ENCODE results near the gene KLHL17.

KLHL17 gene

GRCh38 chr1:929712-930632 is 30.4 kb upstream of the KLHL17 start:
- no peak overlapping the region for H3K4me3 Mint-ChIP-seq
- H3K27me3 Mint-ChIP-seq: peaks cover 10% of the 10 kb centered on the region
- peaks cover 1% of the 10 kb centered on the region for H3K4me1 Mint-ChIP-seq (ENCODE audit: low read depth)
- no peaks in the 10 kb centered on the region for H3K36me3 Mint-ChIP-seq
- H3K9me3 Mint-ChIP-seq (ENCODE audit: low read depth): no peaks in the 10 kb centered on the region
- no peak overlapping the region for H3K27ac Mint-ChIP-seq

- Mint-ChIP-seq H3K4me1 (ENCODE audit: low read depth) (peaks cover 1% of the 10 kb centered on the region), H3K4me3 (no peak overlapping the region), H3K36me3 (no peaks in the 10 kb centered on the region), H3K27ac (no peak overlapping the region), H3K9me3 (ENCODE audit: low read depth) (no peaks in the 10 kb centered on the region), H3K27me3 (peaks cover 11% of the 10 kb centered on the region)
Observed at GRCh38 chr1:930633-931138, 29.7 kb upstream of the KLHL17 start.

- H3K9me3 Mint-ChIP-seq (ENCODE audit: low read depth): no peaks in the 10 kb centered on the region
- H3K4me3 Mint-ChIP-seq: no peak overlapping the region
- peaks cover 6% of the 10 kb centered on the region for H3K27me3 Mint-ChIP-seq
- no peaks in the 10 kb centered on the region for H3K36me3 Mint-ChIP-seq
- H3K27ac Mint-ChIP-seq: no peak overlapping the region
- no peaks in the 10 kb centered on the region for H3K4me1 Mint-ChIP-seq (ENCODE audit: low read depth)
Observed at GRCh38 chr1:931380-932172, 28.8 kb upstream of the KLHL17 start.

GRCh38 chr1:932173-932510 is 28.2 kb upstream of the KLHL17 start:
- H3K36me3 Mint-ChIP-seq: no peaks in the 10 kb centered on the region
- H3K27me3 Mint-ChIP-seq: peaks cover 5% of the 10 kb centered on the region
- no peak overlapping the region for H3K27ac Mint-ChIP-seq
- H3K4me1 Mint-ChIP-seq (ENCODE audit: low read depth): no peaks in the 10 kb centered on the region
- H3K9me3 Mint-ChIP-seq (ENCODE audit: low read depth): no peaks in the 10 kb centered on the region
- H3K4me3 Mint-ChIP-seq: no peak overlapping the region

GRCh38 chr1:932776-933602 is 27.4 kb upstream of the KLHL17 start:
- H3K27ac Mint-ChIP-seq: no peak overlapping the region
- no peaks in the 10 kb centered on the region for H3K9me3 Mint-ChIP-seq (ENCODE audit: low read depth)
- H3K27me3 Mint-ChIP-seq: peaks cover 5% of the 10 kb centered on the region
- no peaks in the 10 kb centered on the region for H3K4me1 Mint-ChIP-seq (ENCODE audit: low read depth)
- no peak overlapping the region for H3K4me3 Mint-ChIP-seq
- no peaks in the 10 kb centered on the region for H3K36me3 Mint-ChIP-seq

GRCh38 chr1:933603-933940 is 26.8 kb upstream of the KLHL17 start:
- no peaks in the 10 kb centered on the region for H3K4me1 Mint-ChIP-seq (ENCODE audit: low read depth)
- H3K4me3 Mint-ChIP-seq: no peak overlapping the region
- no peaks in the 10 kb centered on the region for H3K9me3 Mint-ChIP-seq (ENCODE audit: low read depth)
- H3K27me3 Mint-ChIP-seq: peaks cover 5% of the 10 kb centered on the region
- H3K27ac Mint-ChIP-seq: no peak overlapping the region
- no peaks in the 10 kb centered on the region for H3K36me3 Mint-ChIP-seq

- H3K27ac Mint-ChIP-seq: no peak overlapping the region
- no peaks in the 10 kb centered on the region for H3K4me1 Mint-ChIP-seq (ENCODE audit: low read depth)
- peaks cover 7% of the 10 kb centered on the region for H3K27me3 Mint-ChIP-seq
- no peaks in the 10 kb centered on the region for H3K9me3 Mint-ChIP-seq (ENCODE audit: low read depth)
- no peaks in the 10 kb centered on the region for H3K36me3 Mint-ChIP-seq
- no peak overlapping the region for H3K4me3 Mint-ChIP-seq
Observed at GRCh38 chr1:934991-935750, 25.2 kb upstream of the KLHL17 start.

- no peaks in the 10 kb centered on the region for H3K9me3 Mint-ChIP-seq (ENCODE audit: low read depth)
- no peaks in the 10 kb centered on the region for H3K4me1 Mint-ChIP-seq (ENCODE audit: low read depth)
- no peaks in the 10 kb centered on the region for H3K36me3 Mint-ChIP-seq
- no peak overlapping the region for H3K4me3 Mint-ChIP-seq
- H3K27ac Mint-ChIP-seq: no peak overlapping the region
- peaks cover 7% of the 10 kb centered on the region for H3K27me3 Mint-ChIP-seq
Observed at GRCh38 chr1:935751-936231, 24.6 kb upstream of the KLHL17 start.

GRCh38 chr1:936348-937264 is 23.8 kb upstream of the KLHL17 start:
- Mint-ChIP-seq H3K4me1 (ENCODE audit: low read depth) (peaks cover 2% of the 10 kb centered on the region), H3K27ac (no peak overlapping the region), H3K27me3 (peaks cover 9% of the 10 kb centered on the region)

GRCh38 chr1:937521-937920 is 22.9 kb upstream of the KLHL17 start:
- Mint-ChIP-seq H3K27ac (no peak overlapping the region), H3K36me3 (no peaks in the 10 kb centered on the region), H3K4me1 (ENCODE audit: low read depth) (peaks cover 2% of the 10 kb centered on the region), H3K9me3 (ENCODE audit: low read depth) (no peaks in the 10 kb centered on the region), H3K27me3 (peaks cover 9% of the 10 kb centered on the region), H3K4me3 (no peak overlapping the region)

More at GRCh38 chr1:936348-937264, 23.8 kb upstream of the KLHL17 start:
- Mint-ChIP-seq H3K4me3 (no peak overlapping the region), H3K36me3 (no peaks in the 10 kb centered on the region), H3K9me3 (ENCODE audit: low read depth) (no peaks in the 10 kb centered on the region)

GRCh38 chr1:938088-938683 is 22.2 kb upstream of the KLHL17 start:
- peaks cover 9% of the 10 kb centered on the region for H3K27me3 Mint-ChIP-seq

GRCh38 chr1:938711-939489 is 21.5 kb upstream of the KLHL17 start:
- Mint-ChIP-seq H3K9me3 (ENCODE audit: low read depth) (no peaks in the 10 kb centered on the region), H3K36me3 (no peaks in the 10 kb centered on the region), H3K27ac (no peak overlapping the region), H3K27me3 (peaks cover 9% of the 10 kb centered on the region), H3K4me1 (ENCODE audit: low read depth) (peaks cover 2% of the 10 kb centered on the region), H3K4me3 (no peak overlapping the region)

More at GRCh38 chr1:938088-938683, 22.2 kb upstream of the KLHL17 start:
- Mint-ChIP-seq H3K4me1 (ENCODE audit: low read depth) (peaks cover 2% of the 10 kb centered on the region), H3K36me3 (no peaks in the 10 kb centered on the region), H3K4me3 (no peak overlapping the region), H3K27ac (no peak overlapping the region), H3K9me3 (ENCODE audit: low read depth) (no peaks in the 10 kb centered on the region)

All from activated naive CD8-positive, alpha-beta T cell (primary cell).